Muscle layer of colon (tissue), 2 donors: ENCODE data around the gene SMAD2.

ENCODE experiments used
- H3K27ac ChIP-seq: one replicate; pipeline ENCODE4 v1.7.0; 2013; ENCODE audit warnings: low read depth, mild to moderate bottlenecking, low read length, moderate library complexity
- H3K27me3 ChIP-seq, 2 donors: one replicate each; pipeline ENCODE4 v1.7.0; 2013; ENCODE audit warnings: low read length in 2 of 2, mild to moderate bottlenecking in 2 of 2; ENCODE audit not compliant: insufficient read depth in 2 of 2, control insufficient read depth in 1 of 2
- H3K36me3 ChIP-seq: one replicate; pipeline ENCODE4 v1.7.0; 2013; ENCODE audit warnings: mild to moderate bottlenecking, low read length; ENCODE audit not compliant: insufficient read depth
- H3K4me1 ChIP-seq: one replicate; pipeline ENCODE4 v1.7.0; 2013; ENCODE audit warnings: mild to moderate bottlenecking, low read length; ENCODE audit not compliant: insufficient read depth
- H3K4me3 ChIP-seq, 2 donors: one replicate each; pipeline ENCODE4 v1.7.0; 2013; ENCODE audit warnings: low read length in 2 of 2, low read depth in 1 of 2, mild to moderate bottlenecking in 1 of 2, moderate library complexity in 1 of 2
- H3K9ac ChIP-seq: one replicate; pipeline ENCODE4 v1.7.0; 2013; ENCODE audit warnings: low read length
- H3K9me3 ChIP-seq: one replicate; pipeline ENCODE4 v1.7.0; 2013; ENCODE audit warnings: mild to moderate bottlenecking, low read length
- donor health status: abdominal sarcoma.
- donor health status: Adenocarcinoma of cecum.

Gene SMAD2

DNA sequence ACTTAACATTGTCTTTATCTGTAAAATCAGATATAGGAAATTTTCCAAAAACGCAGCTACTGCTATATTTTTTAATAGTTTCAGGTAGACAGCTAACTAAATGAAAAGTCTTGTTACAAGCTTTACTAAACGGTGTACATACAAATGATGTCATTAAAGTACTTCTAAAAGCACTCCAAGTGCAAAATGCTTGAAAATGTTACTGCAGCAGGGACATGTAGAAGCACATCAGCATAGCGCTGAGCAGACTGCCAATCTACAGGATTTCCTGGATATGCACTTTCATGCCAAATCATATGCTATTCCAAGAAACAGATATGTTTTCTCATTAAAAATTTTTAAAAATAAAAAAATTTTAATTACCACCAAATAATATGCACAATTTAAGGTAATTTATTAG is 61.7 kb downstream of the SMAD2 start:
- Histone ChIP-seq H3K36me3 (peaks cover 11% of the 10 kb centered on the region), H3K9me3 (no peaks in the 10 kb centered on the region), H3K4me3 (no peak overlapping the region), H3K27ac (no peak overlapping the region), H3K27me3 (no peaks in the 10 kb centered on the region), H3K9ac (no peak overlapping the region), H3K4me1 (peaks cover 11% of the 10 kb centered on the region)

DNA sequence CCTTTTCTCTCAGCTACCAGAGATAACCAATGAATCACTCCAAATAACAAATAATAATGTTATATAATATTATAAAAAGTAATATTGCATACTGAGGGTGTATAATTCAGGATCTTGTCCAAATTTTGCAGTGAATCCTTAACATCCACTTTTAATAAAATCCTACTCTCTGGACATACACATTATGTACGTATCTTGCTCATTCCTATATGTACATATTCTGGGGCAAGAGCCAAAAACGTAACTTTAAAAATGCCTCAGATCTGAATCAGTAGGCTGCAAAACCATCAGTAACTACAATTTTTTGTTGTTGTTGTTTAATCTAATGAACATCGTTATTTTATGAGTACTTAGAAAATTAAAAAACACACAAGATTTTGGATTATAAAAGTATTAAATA is 65.3 kb downstream of the SMAD2 start:
- Histone ChIP-seq H3K36me3 (peaks cover 21% of the 10 kb centered on the region), H3K4me3 (no peak overlapping the region)

DNA sequence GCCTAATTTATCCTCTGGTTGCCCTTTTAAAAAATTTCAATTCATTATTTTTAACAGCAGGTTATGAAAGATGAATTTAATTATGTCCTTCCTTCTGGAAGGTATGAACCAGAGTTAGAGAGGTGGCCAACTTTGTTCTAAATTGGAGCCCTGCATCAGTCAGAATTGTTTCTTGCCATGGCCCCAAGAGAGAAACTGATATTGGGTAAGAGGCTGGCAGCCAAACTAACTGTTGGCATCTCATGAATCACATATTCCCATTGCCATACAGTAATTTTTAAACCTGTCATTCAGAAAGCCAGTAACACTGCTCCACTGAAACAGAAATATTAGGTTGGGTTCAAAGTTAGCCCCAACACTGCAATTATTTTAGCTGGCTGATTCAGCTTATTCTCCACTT is 67.4 kb downstream of the SMAD2 start:
- H3K4me1 ChIP-seq, result no peaks in the 10 kb centered on the region
- H3K27ac ChIP-seq, result no peak overlapping the region
- H3K4me3 ChIP-seq, result no peak overlapping the region
- H3K9me3 ChIP-seq, result no peaks in the 10 kb centered on the region
- H3K27me3 ChIP-seq, result no peaks in the 10 kb centered on the region
- no peak overlapping the region for H3K9ac ChIP-seq
- H3K36me3 ChIP-seq, result peaks cover 18% of the 10 kb centered on the region

More for the DNA sequence above, 65.3 kb downstream of the SMAD2 start:
- Histone ChIP-seq H3K27ac (no peak overlapping the region), H3K4me1 (no peaks in the 10 kb centered on the region), H3K9ac (no peak overlapping the region), H3K9me3 (no peaks in the 10 kb centered on the region), H3K27me3 (no peaks in the 10 kb centered on the region)

DNA sequence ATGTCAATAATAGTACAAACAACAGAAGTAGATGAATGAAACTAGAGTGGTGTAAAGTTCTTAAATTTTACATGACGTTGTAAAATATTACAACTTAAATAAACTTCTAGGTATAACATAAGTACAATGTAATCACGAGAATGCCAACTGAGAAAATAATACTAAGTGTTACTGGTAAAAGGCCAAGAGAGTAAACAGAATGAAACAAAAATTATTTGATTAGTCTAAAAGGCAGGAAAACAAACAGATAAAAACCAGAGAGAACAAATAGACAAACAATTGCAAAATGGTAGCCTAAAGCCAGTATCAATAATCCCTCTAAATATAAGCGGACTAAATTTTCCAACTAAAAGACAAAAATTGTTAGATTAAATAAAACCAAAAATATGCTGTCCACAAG is 71.9 kb downstream of the SMAD2 start:
- H3K9me3 ChIP-seq, result peaks cover 15% of the 10 kb centered on the region
- no peak overlapping the region for H3K27ac ChIP-seq
- peaks cover 17% of the 10 kb centered on the region for H3K36me3 ChIP-seq
- H3K4me1 ChIP-seq, result no peaks in the 10 kb centered on the region
- H3K27me3 ChIP-seq, result no peaks in the 10 kb centered on the region
- no peak overlapping the region for H3K9ac ChIP-seq
- no peak overlapping the region for H3K4me3 ChIP-seq

DNA sequence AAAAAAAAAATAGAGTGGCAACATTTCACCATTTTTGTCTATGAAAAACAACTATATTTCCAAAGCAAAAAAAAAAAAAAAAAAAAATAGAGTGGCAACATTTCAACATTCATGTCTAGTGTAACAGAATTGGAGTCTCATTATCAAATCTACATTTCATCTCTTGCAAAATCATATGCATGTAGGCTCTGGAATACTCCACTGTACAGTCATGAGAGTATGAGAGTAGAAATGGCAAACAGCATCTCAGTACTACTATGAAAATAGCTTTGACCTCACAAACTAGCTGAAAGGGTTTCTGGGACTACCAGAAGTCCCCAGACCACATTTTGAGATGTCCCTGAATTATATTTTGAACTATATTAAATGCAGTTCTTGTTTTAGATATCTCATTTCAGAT is 82.8 kb downstream of the SMAD2 start:
- Histone ChIP-seq H3K36me3 (peaks cover 17% of the 10 kb centered on the region), H3K9ac (no peak overlapping the region), H3K4me3 (no peak overlapping the region), H3K27ac (no peak overlapping the region), H3K27me3 (no peaks in the 10 kb centered on the region), H3K9me3 (no peaks in the 10 kb centered on the region), H3K4me1 (no peaks in the 10 kb centered on the region)

DNA sequence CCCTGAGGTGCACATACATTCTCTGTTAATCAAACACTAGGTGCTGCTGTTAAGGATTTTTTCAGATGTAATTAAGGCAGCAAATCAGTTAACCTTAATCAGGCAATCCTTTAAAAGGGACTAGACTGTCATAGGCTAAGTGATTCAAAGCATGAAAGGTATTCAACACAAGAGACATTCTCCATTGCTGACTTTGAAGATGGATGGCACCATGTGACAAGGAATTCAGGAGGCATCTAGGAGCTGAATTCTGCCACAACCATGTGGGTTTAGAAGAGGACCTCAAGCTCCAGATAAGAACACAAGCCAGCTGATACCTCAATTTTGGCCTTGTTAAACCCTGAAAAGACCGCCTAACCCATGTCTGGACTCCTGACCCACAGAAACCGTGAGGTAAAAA is 84.0 kb downstream of the SMAD2 start:
- H3K36me3 ChIP-seq, result peaks cover 20% of the 10 kb centered on the region
- H3K27me3 ChIP-seq, result no peaks in the 10 kb centered on the region
- H3K4me1 ChIP-seq, result no peaks in the 10 kb centered on the region
- no peaks in the 10 kb centered on the region for H3K9me3 ChIP-seq
- no peak overlapping the region for H3K9ac ChIP-seq
- H3K4me3 ChIP-seq, result no peak overlapping the region
- H3K27ac ChIP-seq, result no peak overlapping the region

DNA sequence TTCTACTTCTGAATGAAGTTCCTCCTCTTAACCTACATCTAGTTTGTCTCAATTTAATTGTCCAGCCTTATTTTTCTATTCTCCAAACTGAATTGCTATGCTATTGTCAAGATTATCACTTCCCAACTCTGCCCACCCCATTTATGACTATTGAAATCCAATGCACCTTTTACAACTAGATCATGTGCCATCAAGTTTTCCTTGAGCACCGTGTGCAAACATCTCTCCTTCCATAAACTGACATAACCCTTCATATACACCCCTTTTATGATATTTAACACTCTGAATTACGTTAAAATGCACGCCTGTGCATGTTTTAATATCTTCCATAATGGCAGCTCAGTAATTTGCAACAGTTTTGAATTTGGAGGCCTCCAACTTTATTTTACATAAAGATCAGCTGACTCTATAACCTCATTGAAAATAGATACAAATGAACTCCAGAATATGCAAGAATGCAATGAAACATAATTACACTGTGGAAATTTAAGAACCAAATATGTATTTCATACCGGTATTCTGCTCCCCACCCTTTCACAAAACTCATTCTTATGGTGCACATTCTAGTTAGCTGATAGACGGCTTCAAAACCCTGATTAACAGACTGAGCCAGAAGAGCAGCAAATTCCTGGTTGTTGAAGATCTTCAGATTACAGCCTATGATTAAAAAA is 85.5 kb downstream of the SMAD2 start:
- H3K4me1 ChIP-seq, result no peaks in the 10 kb centered on the region
- H3K9me3 ChIP-seq, result no peaks in the 10 kb centered on the region
- no peak overlapping the region for H3K27ac ChIP-seq
- no peak overlapping the region for H3K4me3 ChIP-seq
- no peak overlapping the region for H3K9ac ChIP-seq
- H3K36me3 ChIP-seq, result peaks cover 31% of the 10 kb centered on the region
- no peaks in the 10 kb centered on the region for H3K27me3 ChIP-seq

DNA sequence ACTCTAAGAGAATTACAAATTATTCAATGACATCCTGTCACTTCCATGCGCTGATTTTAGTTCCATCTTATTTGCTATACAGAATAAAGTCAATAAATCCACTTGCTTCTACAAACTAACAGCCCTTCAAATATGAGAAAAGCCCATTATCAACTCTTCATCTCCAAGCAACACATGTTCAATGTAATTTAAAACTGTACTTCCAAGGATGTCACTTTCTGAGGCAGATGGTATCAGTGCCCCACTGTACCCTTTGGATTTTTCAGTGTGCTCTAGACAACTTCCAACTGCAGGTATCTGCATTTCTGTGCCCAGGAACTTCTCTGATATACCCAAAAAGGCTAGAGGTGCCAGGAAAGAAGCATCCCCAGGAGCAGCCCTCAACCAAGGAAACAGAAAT is 87.6 kb downstream of the SMAD2 start:
- H3K9me3 ChIP-seq, result no peaks in the 10 kb centered on the region
- no peaks in the 10 kb centered on the region for H3K27me3 ChIP-seq
- H3K9ac ChIP-seq, result no peak overlapping the region
- peaks cover 41% of the 10 kb centered on the region for H3K36me3 ChIP-seq
- H3K4me3 ChIP-seq, result no peak overlapping the region
- no peak overlapping the region for H3K27ac ChIP-seq
- H3K4me1 ChIP-seq, result no peaks in the 10 kb centered on the region

DNA sequence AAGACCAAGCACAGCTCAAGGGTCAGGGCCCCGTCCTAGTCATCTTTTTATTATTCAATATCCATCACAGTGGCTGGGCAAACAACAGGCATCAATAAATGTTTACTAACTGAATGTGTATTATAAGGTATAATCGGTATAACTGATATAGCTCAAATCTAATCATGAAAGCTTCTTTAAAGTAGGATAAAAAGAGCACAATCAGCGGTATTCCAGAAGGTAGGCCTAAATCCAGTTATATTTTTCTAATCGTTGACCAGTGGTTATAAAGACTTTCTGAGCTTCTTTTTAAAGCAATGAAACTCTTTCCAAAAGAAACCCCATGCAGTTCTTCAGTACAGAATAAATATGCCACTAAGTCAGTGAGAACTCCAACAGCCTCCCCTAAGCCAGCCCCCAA is 92.1 kb downstream of the SMAD2 start:
- Histone ChIP-seq H3K9ac (no peak overlapping the region), H3K4me1 (no peaks in the 10 kb centered on the region), H3K36me3 (peaks cover 25% of the 10 kb centered on the region), H3K27ac (no peak overlapping the region), H3K9me3 (no peaks in the 10 kb centered on the region), H3K4me3 (no peak overlapping the region), H3K27me3 (no peaks in the 10 kb centered on the region)

DNA sequence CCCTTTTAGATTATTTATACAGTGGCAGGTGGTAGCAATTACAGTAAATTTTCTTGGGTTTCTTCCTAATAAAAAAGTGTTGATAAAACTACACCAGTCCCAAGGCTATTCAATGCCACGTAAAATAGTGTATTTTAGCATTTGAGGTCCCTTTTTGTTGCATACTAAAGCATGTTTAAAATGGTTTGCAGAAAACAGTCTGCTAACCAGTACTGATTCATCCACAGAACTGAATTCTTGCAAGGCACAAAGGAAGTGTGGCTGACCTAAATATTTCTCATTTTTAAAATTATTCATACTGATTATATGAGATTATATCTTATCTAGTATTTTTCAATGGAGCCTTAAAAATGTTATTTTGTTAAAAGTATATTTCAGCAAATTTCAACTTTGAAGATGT is 98.1 kb downstream of the SMAD2 start:
- Histone ChIP-seq H3K4me3 (no peak overlapping the region), H3K27ac (no peak overlapping the region), H3K9ac (no peak overlapping the region), H3K4me1 (no peaks in the 10 kb centered on the region), H3K9me3 (no peaks in the 10 kb centered on the region), H3K36me3 (no peaks in the 10 kb centered on the region), H3K27me3 (no peaks in the 10 kb centered on the region)

DNA sequence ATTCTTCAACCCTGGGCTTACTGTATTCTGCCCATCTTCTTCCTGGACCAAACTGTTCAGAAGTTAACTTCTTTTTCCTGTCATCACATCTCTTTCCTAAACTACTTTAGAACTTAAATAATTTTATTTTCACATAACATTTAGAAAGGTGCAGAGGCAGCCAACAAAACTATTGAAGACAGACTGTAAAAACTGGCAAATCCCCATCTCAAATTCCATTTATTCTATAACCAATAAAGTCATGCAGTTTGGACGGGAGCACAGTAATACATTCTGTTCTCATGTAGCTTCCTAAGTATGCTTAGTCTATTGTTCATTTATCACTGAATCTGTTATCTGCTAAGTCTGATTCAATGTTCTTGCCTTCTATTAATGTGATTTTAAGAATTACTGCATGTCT is 99.1 kb downstream of the SMAD2 start:
- H3K36me3 ChIP-seq, result no peaks in the 10 kb centered on the region
- no peaks in the 10 kb centered on the region for H3K4me1 ChIP-seq
- H3K27ac ChIP-seq, result no peak overlapping the region
- no peaks in the 10 kb centered on the region for H3K9me3 ChIP-seq
- H3K27me3 ChIP-seq, result no peaks in the 10 kb centered on the region
- no peak overlapping the region for H3K4me3 ChIP-seq
- H3K9ac ChIP-seq, result no peak overlapping the region

DNA sequence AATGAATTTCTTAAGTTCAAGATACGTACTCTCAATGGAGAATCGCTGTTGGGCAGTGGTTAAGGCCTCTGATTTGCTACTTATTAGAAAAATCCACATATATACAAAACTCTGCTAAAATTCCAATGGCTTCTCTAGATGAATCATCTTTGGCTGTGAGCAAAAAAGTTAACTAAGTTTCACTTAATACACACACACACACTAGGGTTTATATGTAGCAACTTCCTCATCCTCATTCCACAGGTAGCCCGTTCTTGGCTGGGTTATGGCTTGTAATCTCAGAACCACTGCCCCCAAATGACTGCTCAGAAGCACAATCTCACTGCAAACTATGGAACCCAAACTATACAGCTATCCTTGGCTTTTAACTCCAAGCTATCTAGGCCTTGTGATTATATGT is 99.7 kb downstream of the SMAD2 start:
- H3K9ac ChIP-seq, result no peak overlapping the region
- no peaks in the 10 kb centered on the region for H3K4me1 ChIP-seq
- H3K36me3 ChIP-seq, result no peaks in the 10 kb centered on the region
- H3K9me3 ChIP-seq, result no peaks in the 10 kb centered on the region
- no peak overlapping the region for H3K4me3 ChIP-seq
- H3K27ac ChIP-seq, result no peak overlapping the region
- H3K27me3 ChIP-seq, result no peaks in the 10 kb centered on the region
